Activated naive CD4-positive, alpha-beta T cell treated with anti-CD3 and anti-CD28 coated beads for 36 hours (primary cell): ENCODE data around the gene LITAFD. TPM values are rescaled to one million over a fixed set of nuclear protein-coding genes. Genes with fewer than 3 reads are reported as not detected.

Experiments used
- CTCF ChIA-PET: fragments of 350-600 bp; sonication (Branson Sonifier 250); formaldehyde crosslinking; loops from one replicate; lab custom pipeline; 2021; ENCODE audit warnings: antibody characterized with exemption; lab: Charles Lee
- DNase-seq: peaks from one replicate; pipeline ENCODE4 v3.0.0-alpha.2; 2020
- H3K27ac Mint-ChIP-seq: one replicate; pipeline ENCODE4 v1.8.0; 2021; ENCODE audit warnings: mild to moderate bottlenecking, mixed read lengths
- H3K27me3 Mint-ChIP-seq: one replicate; pipeline ENCODE4 v1.8.0; 2021; ENCODE audit warnings: low read depth, mixed read lengths
- H3K36me3 Mint-ChIP-seq: one replicate; pipeline ENCODE4 v1.8.0; 2021; ENCODE audit warnings: low read depth, mixed read lengths
- H3K4me1 Mint-ChIP-seq: one replicate; pipeline ENCODE4 v1.8.0; 2021; ENCODE audit warnings: low read depth, mixed read lengths
- H3K4me3 Mint-ChIP-seq: one replicate; pipeline ENCODE4 v1.8.0; 2021; ENCODE audit warnings: mild to moderate bottlenecking, moderate library complexity, mixed read lengths
- H3K9me3 Mint-ChIP-seq: one replicate; pipeline ENCODE4 v1.8.0; 2021; ENCODE audit warnings: mixed read lengths
- intact Hi-C: fragments of 100-400 bp; cut with micrococcal nuclease; formaldehyde crosslinking; loops from one replicate; pipeline ENCODE4 v1.15.1; 2023
- total RNA-seq, 2 experiments: library from RNA; stranded (reverse); gene quantifications; one replicate each; pipeline ENCODE4 v1.2.3, GENCODE V29; 2021

The LITAFD gene
- total RNA-seq, 2 experiments from 2014 or later = not detected

DNA sequence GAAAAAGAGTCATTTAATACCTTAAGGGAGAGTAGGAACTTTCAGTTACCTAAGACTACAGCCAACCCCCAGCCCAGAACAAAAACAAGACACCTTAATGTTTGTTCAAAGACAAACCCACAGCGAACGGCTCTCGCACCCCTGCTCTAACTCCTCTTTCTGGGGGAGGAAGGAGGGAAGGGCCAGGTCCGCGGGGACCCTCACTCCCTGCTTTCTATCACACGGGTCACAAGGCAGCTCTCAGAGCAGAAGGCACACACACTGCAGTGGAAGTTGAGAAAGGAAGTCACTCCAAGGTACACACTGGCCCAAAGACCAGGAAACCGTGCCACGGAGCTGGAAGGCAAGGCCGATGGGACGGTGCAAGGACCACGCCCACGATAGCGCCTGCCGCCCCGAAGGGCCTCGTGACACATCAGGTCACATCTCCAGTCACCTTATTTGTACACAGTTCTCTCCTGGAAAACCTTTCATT lies 10.0 kb downstream of the LITAFD start:
- Mint-ChIP-seq H3K36me3 (peaks cover 39% of the 10 kb centered on the region), H3K27ac (peak overlapping the region; percentile 75), H3K4me3 (no peak overlapping the region), H3K4me1 (peaks cover 2% of the 10 kb centered on the region), H3K9me3 (no peaks in the 10 kb centered on the region), H3K27me3 (no peaks in the 10 kb centered on the region)
- no peak for DNase-seq
- intact Hi-C loops = no loop called here
- CTCF ChIA-PET = interaction anchor here (0.9 to 1.3 kb wide), 2 partner anchors 10 to 12 kb away, joined by 3 read pairs; partner anchors contain the start of gene LITAFD

DNA sequence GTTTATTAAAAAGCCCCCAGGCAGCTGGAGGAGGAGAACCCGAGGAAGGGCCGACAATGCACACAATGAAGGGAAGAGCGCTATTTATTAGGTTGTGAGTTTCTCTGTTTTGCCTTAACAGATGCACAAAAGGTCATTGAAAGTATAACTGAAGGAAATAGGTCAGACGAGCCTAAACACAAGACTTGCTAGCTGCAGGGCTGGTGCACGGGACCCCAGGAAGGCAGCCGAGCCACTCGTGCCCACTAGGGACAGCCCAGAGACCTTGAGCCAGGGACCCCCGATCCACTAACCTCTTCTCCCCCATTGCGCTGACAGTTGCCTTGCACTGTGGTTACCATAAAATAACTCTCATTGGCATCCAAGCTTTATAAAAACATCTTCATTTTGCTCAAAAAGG lies 11.3 kb downstream of the LITAFD start:
- no peaks in the 10 kb centered on the region for H3K27me3 Mint-ChIP-seq
- peaks cover 48% of the 10 kb centered on the region for H3K36me3 Mint-ChIP-seq
- H3K9me3 Mint-ChIP-seq = no peaks in the 10 kb centered on the region
- H3K27ac Mint-ChIP-seq = peak overlapping the region; percentile 24
- H3K4me3 Mint-ChIP-seq = no peak overlapping the region
- CTCF ChIA-PET = interaction anchor here (0.8 to 1.0 kb wide), 2 partner anchors 11 to 14 kb away, joined by 3 read pairs; no protein-coding TSS in a partner anchor
- no peak for DNase-seq
- intact Hi-C loops = no loop called here
- H3K4me1 Mint-ChIP-seq = peaks cover 2% of the 10 kb centered on the region

DNA sequence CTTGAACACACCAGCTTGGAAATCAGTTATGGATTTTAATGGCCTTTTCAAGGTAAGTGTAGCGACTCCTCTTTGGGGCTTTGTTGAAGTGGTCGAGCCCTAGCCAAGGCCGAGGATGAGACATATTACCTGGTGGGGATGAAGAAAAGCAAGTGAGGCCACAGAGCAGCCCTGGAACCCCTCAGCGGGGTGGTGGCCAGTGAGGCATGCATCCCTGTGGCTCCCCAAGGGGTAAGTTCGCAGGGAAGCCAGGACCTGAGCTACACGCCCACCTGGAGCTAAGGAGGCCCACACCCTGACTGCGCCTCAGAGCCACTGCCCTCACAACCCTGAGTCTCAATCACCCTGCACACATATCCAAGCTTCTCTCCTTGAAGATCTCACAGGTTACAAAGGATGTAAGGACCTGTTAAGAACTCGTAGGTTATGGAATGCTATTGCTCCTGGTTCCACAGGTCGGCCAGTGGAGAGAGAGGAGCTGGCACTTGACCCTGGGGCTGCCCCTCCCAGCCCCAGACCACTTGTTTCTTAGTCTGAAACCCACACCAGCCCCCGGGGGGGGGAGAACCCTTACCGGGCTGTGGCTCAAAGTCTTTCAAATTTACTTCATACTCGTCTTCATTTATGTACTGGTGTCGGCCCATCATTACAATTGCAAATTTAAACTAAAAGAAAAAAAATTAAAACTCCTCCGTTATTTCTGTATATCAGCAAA lies 12.0 kb downstream of the LITAFD start:
- Mint-ChIP-seq H3K27me3 (no peaks in the 10 kb centered on the region), H3K9me3 (no peaks in the 10 kb centered on the region), H3K27ac (no peak overlapping the region), H3K4me3 (no peak overlapping the region), H3K36me3 (peaks cover 51% of the 10 kb centered on the region), H3K4me1 (peaks cover 2% of the 10 kb centered on the region)
- CTCF ChIA-PET = interaction anchor here (0.8 to 1.0 kb wide), 2 partner anchors 10 to 14 kb away, joined by 3 read pairs; no protein-coding TSS in a partner anchor
- intact Hi-C loops = no loop called here
- DNase-seq = no peak

DNA sequence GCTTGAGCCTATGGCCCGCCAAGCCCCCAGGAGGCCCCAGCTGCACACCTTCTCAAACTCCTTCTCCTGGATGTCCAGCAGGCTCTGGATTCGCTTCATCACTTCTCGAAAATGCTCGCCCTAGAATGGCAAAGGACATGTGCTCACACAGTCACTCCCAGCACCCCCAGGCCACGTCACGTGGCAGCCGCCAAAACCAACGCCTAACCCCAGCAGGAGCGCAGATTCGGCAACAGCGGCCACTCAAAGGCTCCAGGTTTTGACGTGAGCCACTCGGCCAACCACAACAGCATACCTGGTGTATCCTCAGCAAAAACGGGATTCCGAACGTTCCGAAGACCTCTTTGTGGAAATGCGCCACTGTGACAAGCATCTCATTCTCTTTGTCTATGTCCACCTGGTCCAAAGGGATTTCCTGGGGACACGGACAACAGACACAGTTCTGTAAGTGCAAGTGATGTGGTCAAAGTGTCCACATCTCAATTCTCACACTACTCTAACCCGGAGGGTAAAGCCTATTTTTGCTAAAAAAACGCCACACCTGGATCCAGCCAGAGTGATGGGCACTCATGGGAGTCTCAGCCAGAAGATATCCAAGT lies 12.7 kb downstream of the LITAFD start:
- no peak overlapping the region for H3K4me3 Mint-ChIP-seq
- CTCF ChIA-PET = interaction anchor here (0.6 to 3.2 kb wide), 2 partner anchors 14 to 31 kb away, joined by 3 to 12 read pairs; partner anchors contain the start of gene LITAFD
- peaks cover 52% of the 10 kb centered on the region for H3K36me3 Mint-ChIP-seq
- no peaks in the 10 kb centered on the region for H3K27me3 Mint-ChIP-seq
- H3K9me3 Mint-ChIP-seq = no peaks in the 10 kb centered on the region
- intact Hi-C loops = no loop called here
- H3K27ac Mint-ChIP-seq = no peak overlapping the region
- no peak for DNase-seq
- peaks cover 2% of the 10 kb centered on the region for H3K4me1 Mint-ChIP-seq

DNA sequence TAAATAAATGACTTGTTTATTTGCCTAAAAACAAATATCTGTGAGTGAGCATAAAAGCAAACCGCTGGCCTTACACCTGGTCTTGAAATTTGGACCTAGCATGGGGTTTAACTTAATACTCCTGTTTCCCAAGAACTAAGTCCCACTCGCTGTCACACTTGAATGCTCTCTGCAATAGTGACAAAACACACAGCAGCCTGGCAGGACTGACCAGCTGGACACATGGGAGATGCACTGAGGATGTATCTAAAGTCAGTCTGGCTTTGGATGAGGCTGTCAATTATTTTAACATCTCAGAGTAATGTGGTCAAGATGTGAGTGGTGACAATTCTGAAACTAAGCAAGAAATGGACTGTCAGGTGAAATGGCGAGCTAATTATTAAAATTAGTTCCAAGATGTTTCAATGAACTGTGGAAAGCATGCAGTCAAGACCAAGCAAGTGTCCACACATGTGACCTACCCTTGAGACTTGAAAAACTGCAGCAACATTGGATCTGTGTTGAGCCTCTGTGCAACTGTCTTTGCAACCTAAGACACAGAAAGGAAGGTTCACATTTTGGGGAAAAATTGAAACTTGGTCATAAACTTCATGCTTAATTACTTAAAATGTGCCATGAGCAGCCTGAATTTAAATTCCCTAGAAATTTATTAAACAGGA lies 16.6 kb downstream of the LITAFD start:
- no peak for DNase-seq
- Mint-ChIP-seq H3K27ac (peak overlapping the region; percentile 50), H3K4me1 (no peaks in the 10 kb centered on the region), H3K27me3 (no peaks in the 10 kb centered on the region), H3K4me3 (no peak overlapping the region), H3K9me3 (no peaks in the 10 kb centered on the region), H3K36me3 (peaks cover 56% of the 10 kb centered on the region)
- CTCF ChIA-PET = interaction anchor here (0.6 to 2.2 kb wide), 3 partner anchors 37 to 133 kb away, joined by 3 to 6 read pairs (median 4); no protein-coding TSS in a partner anchor
- intact Hi-C loops = no loop called here

DNA sequence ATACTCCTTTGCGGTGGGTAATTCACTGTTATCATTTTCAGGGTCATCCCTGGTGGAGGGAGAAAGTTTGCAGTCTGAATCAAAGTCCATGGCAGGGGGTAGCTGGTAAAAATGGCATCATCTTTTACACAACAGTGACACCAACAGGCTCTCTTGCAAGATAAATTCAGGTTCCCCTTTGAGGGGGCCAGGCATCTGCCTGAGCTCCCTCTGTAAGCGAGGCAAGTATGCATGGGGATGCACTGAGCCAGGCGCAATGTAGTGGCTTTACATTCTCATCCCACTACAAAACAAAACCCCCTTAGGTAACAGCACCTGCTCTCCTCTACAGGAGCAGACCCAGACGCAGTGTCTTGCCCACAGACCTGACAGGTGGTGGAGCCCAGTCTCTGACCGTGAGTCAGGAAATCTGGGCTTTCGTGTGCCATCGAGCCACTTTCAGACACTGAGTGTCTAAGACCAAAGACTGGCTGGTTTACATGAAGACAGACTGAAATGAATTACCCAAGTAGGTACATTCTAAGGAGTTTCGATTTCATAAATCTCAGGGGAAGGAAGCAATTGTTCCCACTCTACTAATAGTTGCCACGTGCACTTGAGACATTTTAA lies 17.7 kb downstream of the LITAFD start:
- no peak overlapping the region for H3K4me3 Mint-ChIP-seq
- H3K36me3 Mint-ChIP-seq = peaks cover 55% of the 10 kb centered on the region
- H3K27ac Mint-ChIP-seq = no peak overlapping the region
- intact Hi-C loops = no loop called here
- DNase-seq = no peak
- no peaks in the 10 kb centered on the region for H3K9me3 Mint-ChIP-seq
- no peaks in the 10 kb centered on the region for H3K27me3 Mint-ChIP-seq
- CTCF ChIA-PET = interaction anchor here (0.6 to 1.5 kb wide), 5 partner anchors 14 to 90 kb away, joined by 3 to 6 read pairs (median 3); no protein-coding TSS in a partner anchor
- H3K4me1 Mint-ChIP-seq = no peaks in the 10 kb centered on the region

DNA sequence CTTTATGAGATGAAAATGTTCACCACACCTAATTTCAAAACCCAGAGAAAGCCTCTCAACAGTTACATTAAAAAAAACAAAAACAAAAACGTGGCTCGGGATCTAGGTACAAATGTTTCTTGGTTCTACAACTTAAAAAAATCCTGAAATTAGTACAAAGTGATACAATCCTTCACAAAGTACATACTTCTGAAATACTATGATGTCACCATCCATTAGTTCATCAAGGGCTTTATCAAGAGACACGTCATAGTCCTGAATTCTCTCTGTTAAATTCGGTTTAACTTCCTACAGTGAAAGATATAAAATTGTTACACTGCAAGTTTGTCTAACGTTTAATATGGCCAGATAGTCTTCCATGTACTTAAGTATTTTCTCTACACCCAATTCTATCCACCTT lies 18.2 kb downstream of the LITAFD start:
- H3K36me3 Mint-ChIP-seq = peaks cover 54% of the 10 kb centered on the region
- intact Hi-C loops = no loop called here

DNA sequence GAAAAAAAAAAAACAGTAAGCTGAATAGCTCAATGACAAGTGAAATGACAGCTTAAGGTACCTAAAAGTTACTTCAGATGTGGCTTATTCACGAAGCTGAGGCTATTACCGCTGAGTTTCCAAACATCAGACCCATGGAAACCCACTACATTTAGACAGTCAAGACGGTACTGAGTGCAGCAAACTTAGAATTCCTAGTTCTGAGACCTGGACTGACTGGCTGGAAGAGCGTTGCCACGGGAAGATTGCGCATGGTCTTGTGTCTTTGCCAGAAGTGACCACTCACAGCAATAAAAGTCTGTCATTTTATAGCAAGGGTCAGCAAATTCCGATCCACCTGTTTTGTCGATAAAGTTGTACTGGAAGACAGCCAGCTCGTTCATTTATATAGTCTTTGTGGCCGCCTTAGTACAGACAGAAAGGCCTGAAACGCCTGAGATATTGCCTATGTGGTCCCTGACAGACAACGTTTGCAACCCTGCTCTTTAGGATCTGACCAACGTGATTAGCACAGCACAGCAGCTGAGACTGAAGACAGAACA lies 19.2 kb downstream of the LITAFD start:
- H3K4me1 Mint-ChIP-seq = no peaks in the 10 kb centered on the region
- H3K9me3 Mint-ChIP-seq = no peaks in the 10 kb centered on the region
- H3K36me3 Mint-ChIP-seq = peaks cover 58% of the 10 kb centered on the region
- H3K27me3 Mint-ChIP-seq = no peaks in the 10 kb centered on the region
- intact Hi-C loops = no loop called here
- no peak for DNase-seq
- no peak overlapping the region for H3K4me3 Mint-ChIP-seq
- H3K27ac Mint-ChIP-seq = peak overlapping the region; percentile 27
- CTCF ChIA-PET = interaction anchor here (0.8 to 2.2 kb wide), 4 partner anchors 12 to 111 kb away, joined by 3 to 14 read pairs (median 7); no protein-coding TSS in a partner anchor

More for the DNA sequence above, 18.2 kb downstream of the LITAFD start:
- Mint-ChIP-seq H3K4me1 (no peaks in the 10 kb centered on the region), H3K27ac (no peak overlapping the region), H3K4me3 (no peak overlapping the region), H3K27me3 (no peaks in the 10 kb centered on the region), H3K9me3 (no peaks in the 10 kb centered on the region)
- no peak for DNase-seq
- CTCF ChIA-PET = interaction anchor here (0.6 to 1.5 kb wide), 5 partner anchors 11 to 91 kb away, joined by 3 to 6 read pairs (median 3); no protein-coding TSS in a partner anchor

DNA sequence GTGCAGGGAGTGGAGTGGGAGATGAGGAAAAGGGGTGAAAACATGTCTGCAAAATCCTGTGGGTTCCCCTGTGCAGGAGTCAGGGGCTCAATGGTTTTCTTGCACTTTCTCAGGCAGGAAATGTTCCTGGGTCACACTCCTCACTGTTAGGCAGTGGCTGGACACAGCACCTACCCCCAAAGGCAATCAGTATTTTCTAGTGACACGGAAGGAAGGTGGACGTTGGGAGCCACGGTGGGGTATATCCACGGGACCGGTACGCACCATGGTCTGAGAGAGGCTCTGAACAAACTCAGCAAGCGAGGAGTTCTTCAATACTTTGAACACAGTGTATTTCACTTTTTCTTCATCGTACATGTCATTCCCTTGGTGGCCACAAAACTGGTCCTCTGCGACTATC lies 20.9 kb downstream of the LITAFD start:
- intact Hi-C loops = no loop called here
- CTCF ChIA-PET = interaction anchor here (2.2 kb wide), 1 partner anchor 33 kb away, joined by 14 read pairs; no protein-coding TSS in a partner anchor
- Mint-ChIP-seq H3K27me3 (no peaks in the 10 kb centered on the region), H3K4me3 (no peak overlapping the region), H3K4me1 (peaks cover 7% of the 10 kb centered on the region), H3K27ac (no peak overlapping the region), H3K9me3 (no peaks in the 10 kb centered on the region), H3K36me3 (peaks cover 56% of the 10 kb centered on the region)
- DNase-seq = no peak

DNA sequence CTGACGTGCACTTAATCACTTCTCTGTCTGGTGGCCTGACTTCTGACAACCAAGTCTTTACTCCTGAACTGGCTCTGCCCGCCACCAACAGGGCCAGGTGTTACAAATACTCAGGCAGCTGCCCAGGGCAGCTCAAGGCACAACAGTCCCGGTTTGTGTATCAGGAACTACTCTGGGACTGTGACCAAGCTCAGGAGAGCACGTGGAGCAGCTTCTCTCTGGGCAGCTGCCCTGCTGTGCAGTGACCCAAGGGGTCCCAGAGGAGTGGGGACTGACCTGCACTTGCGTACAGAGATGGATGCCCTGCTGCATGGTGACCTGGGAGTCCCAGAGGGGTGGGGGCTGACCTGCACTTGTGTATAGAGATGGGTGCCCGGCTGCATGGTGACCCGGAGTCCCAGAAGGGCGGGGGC lies 21.9 kb downstream of the LITAFD start:
- CTCF ChIA-PET = interaction anchor here (0.9 to 1.5 kb wide), 3 partner anchors 10 to 105 kb away, joined by 3 to 5 read pairs (median 3); no protein-coding TSS in a partner anchor
- Mint-ChIP-seq H3K4me3 (no peak overlapping the region), H3K4me1 (peaks cover 7% of the 10 kb centered on the region), H3K9me3 (no peaks in the 10 kb centered on the region), H3K36me3 (peaks cover 53% of the 10 kb centered on the region), H3K27me3 (no peaks in the 10 kb centered on the region), H3K27ac (no peak overlapping the region)
- intact Hi-C loops = no loop called here
- DNase-seq = no peak

DNA sequence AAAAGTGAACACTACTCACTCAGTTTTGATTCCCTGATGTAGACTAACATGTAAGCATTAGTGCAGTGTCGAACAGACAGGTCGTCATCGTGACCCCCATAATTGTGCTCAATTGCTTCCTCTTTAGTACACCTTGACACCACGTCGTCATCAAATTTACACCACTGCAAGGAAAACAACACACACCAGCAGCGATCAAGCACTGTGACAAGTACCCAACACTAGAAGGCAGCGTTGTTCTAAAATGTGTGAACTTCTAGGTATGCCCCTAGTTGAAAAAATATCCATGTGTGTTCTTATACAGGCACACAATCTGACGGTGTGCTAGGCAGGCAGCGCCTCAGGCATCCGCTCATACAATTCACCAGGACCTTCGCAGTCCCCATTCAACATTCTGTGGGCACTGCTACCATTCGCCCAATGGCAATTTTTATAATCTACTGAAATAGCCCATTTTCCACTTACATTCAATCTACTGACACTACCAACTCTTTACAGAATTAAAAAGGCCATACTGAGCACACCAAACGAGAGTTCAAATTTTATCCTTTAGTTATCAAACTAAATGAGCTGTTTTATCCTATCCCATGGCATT lies 23.1 kb downstream of the LITAFD start:
- DNase-seq = peak; percentile 26
- Mint-ChIP-seq H3K4me3 (no peak overlapping the region), H3K27me3 (no peaks in the 10 kb centered on the region), H3K36me3 (peaks cover 48% of the 10 kb centered on the region), H3K9me3 (no peaks in the 10 kb centered on the region), H3K27ac (no peak overlapping the region), H3K4me1 (peaks cover 14% of the 10 kb centered on the region)
- intact Hi-C loops = loop anchor here (1.0 to 5.0 kb wide), 2 partner anchors 31 to 102 kb away; no protein-coding TSS in a partner anchor
- CTCF ChIA-PET = interaction anchor here (1.3 kb wide), 2 partner anchors 30 to 41 kb away, joined by 3 to 14 read pairs; no protein-coding TSS in a partner anchor
